GM23338 (cell line): ENCODE results near the gene COQ10B. TPM values are rescaled to one million over a fixed set of nuclear protein-coding genes. Genes with fewer than 3 reads are reported as not detected.

ENCODE experiments used
- ATAC-seq: fragments of 200-7000 bp; cut with Tn5 transposase; 3 replicates; pipeline ENCODE4 v1.9.1; 2020
- DNase-seq: peaks from one replicate; pipeline ENCODE4 v3.0.0-alpha.2; 2015; ENCODE audit warnings: low spot score
- H2AFZ ChIP-seq: fragments of 200-600 bp; sonication (generic); 2 replicates; pipeline ENCODE4 v1.8.0; 2016; ENCODE audit warnings: antibody characterized with exemption, mild to moderate bottlenecking, moderate library complexity
- H3F3A ChIP-seq: fragments of 200-600 bp; sonication (generic); replicated peaks from 2 replicates; pipeline ENCODE4 v1.8.0; 2017; ENCODE audit warnings: antibody characterized with exemption, mixed run types, low read depth
- H3K27ac ChIP-seq: fragments of 200-600 bp; sonication (generic); 2 replicates; pipeline ENCODE4 v1.6.1; 2016; ENCODE audit warnings: low read depth
- H3K27me3 ChIP-seq: fragments of 200-600 bp; sonication (generic); 2 replicates; pipeline ENCODE4 v1.8.0; 2016; ENCODE audit warnings: mild to moderate bottlenecking, mixed run types, moderate library complexity; ENCODE audit not compliant: insufficient read depth
- H3K36me3 ChIP-seq: fragments of 200-600 bp; sonication (generic); 2 replicates; pipeline ENCODE4 v1.8.0; 2016; ENCODE audit warnings: mild to moderate bottlenecking; ENCODE audit not compliant: insufficient read depth
- H3K4me1 ChIP-seq: fragments of 200-600 bp; sonication (generic); 2 replicates; pipeline ENCODE4 v1.8.0; 2016; ENCODE audit warnings: mild to moderate bottlenecking, moderate library complexity; ENCODE audit not compliant: insufficient read depth
- H3K4me2 ChIP-seq: fragments of 200-600 bp; sonication (generic); 2 replicates; pipeline ENCODE4 v1.7.1; 2017; ENCODE audit warnings: mixed run types
- H3K4me3 ChIP-seq: fragments of 200-600 bp; sonication (generic); 2 replicates; pipeline ENCODE4 v1.6.1; 2016; ENCODE audit warnings: mixed run types
- H3K79me2 ChIP-seq: fragments of 200-600 bp; sonication (generic); replicated peaks from 2 replicates; pipeline ENCODE4 v1.8.0; 2017; ENCODE audit warnings: mild to moderate bottlenecking; ENCODE audit not compliant: insufficient read depth
- H3K9me2 ChIP-seq: fragments of 200-600 bp; sonication (generic); 2 replicates; pipeline ENCODE4 v1.8.0; 2017; ENCODE audit not compliant: insufficient read depth
- H4K20me1 ChIP-seq: fragments of 200-600 bp; sonication (generic); replicated peaks from 2 replicates; pipeline ENCODE4 v1.8.0; 2017; ENCODE audit warnings: mild to moderate bottlenecking; ENCODE audit not compliant: insufficient read depth
- H3K27ac Mint-ChIP-seq: 2 replicates; pipeline ENCODE4 v1.8.0; 2020; ENCODE audit warnings: inconsistent platforms, mild to moderate bottlenecking, moderate library complexity, mixed read lengths
- H3K27me3 Mint-ChIP-seq: 3 replicates; pipeline ENCODE4 v1.8.0; 2022; ENCODE audit warnings: low read depth, mild to moderate bottlenecking, moderate library complexity, mixed read lengths, inconsistent platforms; ENCODE audit not compliant: insufficient read depth, poor library complexity
- H3K36me3 Mint-ChIP-seq: 3 replicates; pipeline ENCODE4 v1.8.0; 2021; ENCODE audit warnings: low read depth, mild to moderate bottlenecking, inconsistent platforms, moderate library complexity, mixed read lengths
- H3K4me1 Mint-ChIP-seq: 3 replicates; pipeline ENCODE4 v1.8.0; 2020; ENCODE audit warnings: mild to moderate bottlenecking, inconsistent platforms, mixed read lengths
- H3K4me3 Mint-ChIP-seq: 3 replicates; pipeline ENCODE4 v1.8.0; 2021; ENCODE audit warnings: moderate library complexity, mild to moderate bottlenecking, inconsistent platforms, mixed read lengths
- H3K9me3 Mint-ChIP-seq: 3 replicates; pipeline ENCODE4 v1.8.0; 2020; ENCODE audit warnings: moderate library complexity, mild to moderate bottlenecking, inconsistent platforms, mixed read lengths
- CREB1 ChIP-seq: fragments of 250-450 bp; sonication (Bioruptor Pico); IDR thresholded peaks from 2 replicates; pipeline ENCODE4 v1.5.0; 2020; ENCODE audit warnings: low read depth, mild to moderate bottlenecking, moderate library complexity
- CTCF ChIP-seq, 2 experiments: fragments of 200-600 bp in 1 of 2; sonication (generic) in 1 of 2; conservative IDR thresholded peaks; 2 replicates each; pipeline versions ENCODE4 v1.5.1 to v1.6.1; 2016 to 2017; ENCODE audit warnings: antibody characterized with exemption in 2 of 2, low read depth in 2 of 2, mild to moderate bottlenecking in 2 of 2, moderate library complexity in 1 of 2
- ETS1 ChIP-seq: IDR thresholded peaks from 2 replicates; pipeline ENCODE4 v1.6.1; 2016; ENCODE audit warnings: antibody characterized with exemption
- EZH2 ChIP-seq: fragments of 200-600 bp; sonication (generic); IDR thresholded peaks from one replicate; pipeline ENCODE4 v1.8.0; 2017; ENCODE audit warnings: antibody characterized with exemption, mild to moderate bottlenecking, low read depth; ENCODE audit not compliant: unreplicated experiment
- EZH2phosphoT487 ChIP-seq: fragments of 200-600 bp; sonication (generic); IDR thresholded peaks from one replicate; pipeline ENCODE4 v1.8.1; 2018; ENCODE audit warnings: antibody characterized with exemption; ENCODE audit not compliant: unreplicated experiment
- JUNB ChIP-seq: IDR thresholded peaks from one replicate; pipeline ENCODE4 v1.6.1; 2016; ENCODE audit warnings: antibody characterized with exemption; ENCODE audit not compliant: unreplicated experiment
- NANOG ChIP-seq: IDR thresholded peaks from 2 replicates; pipeline ENCODE4 v1.6.1; 2016; ENCODE audit warnings: antibody characterized with exemption, borderline replicate concordance
- REST ChIP-seq: IDR thresholded peaks from one replicate; pipeline ENCODE4 v1.6.1; 2018; ENCODE audit warnings: antibody characterized with exemption; ENCODE audit not compliant: unreplicated experiment
- STAT1 ChIP-seq: IDR thresholded peaks from one replicate; pipeline ENCODE4 v1.6.1; 2016; ENCODE audit warnings: antibody characterized with exemption; ENCODE audit not compliant: unreplicated experiment
- ZNF114 ChIP-seq: fragments of 250-450 bp; sonication (Bioruptor Pico); IDR thresholded peaks from 2 replicates; pipeline ENCODE4 v1.5.0; 2020; ENCODE audit warnings: mild to moderate bottlenecking, moderate library complexity
- ZNF331 ChIP-seq: fragments of 250-450 bp; sonication (Bioruptor Pico); IDR thresholded peaks from 2 replicates; pipeline ENCODE4 v1.5.0; 2020; ENCODE audit warnings: low read depth, mild to moderate bottlenecking, moderate library complexity
- polyA plus RNA-seq: library from polyadenylated mRNA; unstranded; fragments of >200 nt; fragmentation: Nextera tagmentation; extraction: Ambion mirVana; gene quantifications from 2 replicates; pipeline ENCODE4 v1.2.1, GENCODE V29; 2016
- total RNA-seq: library from RNA; depleted of rRNA; stranded (reverse); fragments of >200 nt; shearing (Covaris generic); gene quantifications from 2 replicates; pipeline ENCODE4 v1.2.3, GENCODE V29; 2014

The COQ10B gene
- total and polyA plus RNA-seq, 2 experiments from 2014 or later = 26.1 to 27.6 TPM

GRCh38 chr2:197461057-197461456 lies 7.7 kb downstream of the COQ10B start:
- DNase-seq (no peak), ATAC-seq (no peak)
- Histone ChIP-seq H3K36me3 (peaks cover 18% of the 10 kb centered on the region), H3K4me3 (no peak overlapping the region), H3K9me2 (no peaks in the 10 kb centered on the region), H3F3A (no peaks in the 10 kb centered on the region), H2AFZ (no peak overlapping the region), H3K4me1 (no peaks in the 10 kb centered on the region), H3K79me2 (peaks cover 39% of the 10 kb centered on the region), H3K4me2 (no peak overlapping the region), H3K27ac (no peak overlapping the region), H3K27me3 (no peaks in the 10 kb centered on the region), H4K20me1 (peaks cover 13% of the 10 kb centered on the region)
- Mint-ChIP-seq H3K27ac (no peak overlapping the region; the same call in 1 of the 2 replicates), H3K4me3 (no peak overlapping the region), H3K36me3 (peaks cover 10% of the 10 kb centered on the region), H3K4me1 (no peaks in the 10 kb centered on the region), H3K9me3 (no peaks in the 10 kb centered on the region), H3K27me3 (no peaks in the 10 kb centered on the region)
- TF ChIP-seq REST (no peak), CREB1 (CRISPR knock-in tag) (no peak), EZH2phosphoT487 (no peak), NANOG (no peak), ZNF114 (no peak), CTCF (conservative IDR thresholded peaks at IDR 0.05; ENCODE audit: low read depth in 2 of 2) (no peak), ETS1 (no peak), ZNF331 (CRISPR knock-in tag) (no peak), JUNB (no peak), STAT1 (no peak)

GRCh38 chr2:197464175-197464574 lies 10.8 kb downstream of the COQ10B start:
- H4K20me1 ChIP-seq = peaks cover 5% of the 10 kb centered on the region; the same call in 1 of the 2 replicates
- ATAC-seq (no peak), DNase-seq (no peak)
- peaks cover 27% of the 10 kb centered on the region for H3K36me3 ChIP-seq
- H3K9me2 ChIP-seq = no peaks in the 10 kb centered on the region
- no peak overlapping the region for H2AFZ ChIP-seq
- H3K27me3 ChIP-seq = no peaks in the 10 kb centered on the region
- no peak overlapping the region for H3K4me3 ChIP-seq
- Mint-ChIP-seq H3K27me3 (no peaks in the 10 kb centered on the region), H3K36me3 (peaks cover 18% of the 10 kb centered on the region), H3K27ac (no peak overlapping the region), H3K9me3 (no peaks in the 10 kb centered on the region; the same call in 2 of the 3 replicates), H3K4me3 (no peak overlapping the region), H3K4me1 (no peaks in the 10 kb centered on the region)
- H3F3A ChIP-seq = no peaks in the 10 kb centered on the region
- no peaks in the 10 kb centered on the region for H3K4me1 ChIP-seq
- peaks cover 8% of the 10 kb centered on the region for H3K79me2 ChIP-seq
- no peak overlapping the region for H3K4me2 ChIP-seq
- no peak overlapping the region for H3K27ac ChIP-seq
- TF ChIP-seq STAT1 (no peak), CTCF (conservative IDR thresholded peaks at IDR 0.05; ENCODE audit: low read depth in 2 of 2) (no peak), JUNB (no peak), ZNF114 (no peak), ZNF331 (CRISPR knock-in tag) (no peak), EZH2phosphoT487 (no peak), EZH2 (no peak), CREB1 (CRISPR knock-in tag) (no peak)
